HG02852 (cell line): ENCODE results near the gene MEIOB.

Experiments used
- ATAC-seq: cut with Tn5 transposase; IDR thresholded peaks from one replicate; pipeline ENCODE4 v1.9.1; 2021; ENCODE audit warnings: mild to moderate bottlenecking, moderate library complexity; ENCODE audit not compliant: unreplicated experiment

Gene MEIOB

GRCh38 chr16:1789643-1790045 lies 82.3 kb downstream of the MEIOB start:
- no peak for ATAC-seq

GRCh38 chr16:1788708-1789100 lies 83.3 kb downstream of the MEIOB start:
- ATAC-seq = no peak

- ATAC-seq = no peak
Measured at GRCh38 chr16:1788095-1788707, 83.8 kb downstream of the MEIOB start.

GRCh38 chr16:1787322-1788094 lies 84.5 kb downstream of the MEIOB start:
- ATAC-seq = no peak

DNA sequence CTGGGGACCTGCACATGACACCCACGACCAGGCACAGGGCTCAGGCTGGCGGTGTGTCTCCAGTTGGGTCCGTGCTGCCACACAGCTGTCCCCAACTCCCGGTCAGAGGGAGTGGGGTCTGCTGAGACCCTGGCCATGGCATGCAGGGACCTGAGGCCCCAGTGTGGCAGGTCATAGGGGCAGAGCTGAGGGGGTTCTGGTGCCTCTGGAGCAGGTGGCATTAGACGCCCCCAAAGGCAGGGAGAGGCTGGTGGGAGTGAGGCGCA lies 85.0 kb downstream of the MEIOB start:
- no peak for ATAC-seq

- no peak for ATAC-seq
Measured at GRCh38 chr16:1786242-1787055, 85.5 kb downstream of the MEIOB start.

- ATAC-seq = no peak
Measured at GRCh38 chr16:1785846-1786170, 86.2 kb downstream of the MEIOB start.

DNA sequence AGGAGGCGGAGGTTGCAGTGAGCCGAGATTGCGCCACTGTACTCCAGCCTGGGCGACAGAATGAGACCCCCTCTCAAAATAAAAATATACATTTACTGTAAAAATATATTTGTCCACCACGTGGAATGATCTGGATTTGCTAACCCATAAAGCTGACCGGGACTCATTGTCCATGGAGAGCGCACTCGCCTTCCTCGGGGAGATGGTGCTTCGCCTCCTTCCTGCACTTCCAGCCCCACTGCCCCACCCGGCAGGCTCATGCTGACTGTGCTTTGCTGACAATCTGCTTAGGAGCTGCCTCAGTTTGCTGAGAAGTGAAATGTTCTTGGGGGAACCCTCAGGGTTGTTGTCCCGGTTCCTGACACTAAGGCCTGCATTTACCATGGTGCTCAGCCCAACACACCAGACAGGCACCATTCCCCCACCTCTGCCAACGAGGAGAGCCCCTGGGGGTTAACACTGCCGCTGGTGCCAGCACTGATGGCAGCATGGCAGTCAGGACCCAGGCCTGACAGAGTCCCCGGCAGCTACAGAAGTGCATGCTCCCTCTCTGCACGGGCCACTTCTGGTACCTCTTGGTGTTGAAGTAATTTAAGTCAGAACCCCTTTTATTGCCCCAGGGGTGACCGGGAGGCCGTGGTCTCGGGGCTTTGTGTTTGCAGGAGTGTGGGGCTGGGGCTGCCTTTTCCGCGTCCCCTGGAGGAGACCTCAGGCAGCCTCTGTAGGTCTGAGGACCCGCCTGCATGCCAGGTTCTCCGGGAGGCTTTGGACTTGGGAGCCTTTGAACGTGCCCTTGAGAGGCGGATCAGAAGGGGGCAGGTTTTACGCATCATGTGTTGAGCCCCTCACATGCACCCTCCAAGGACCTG lies 86.8 kb downstream of the MEIOB start:
- no peak for ATAC-seq
